ENCODE results near the gene IL17RA. TPM values are rescaled to one million over a fixed set of nuclear protein-coding genes. Genes with fewer than 3 reads are reported as not detected.

The IL17RA gene
- total RNA-seq, 4 donors from 2014 or later = 18.4 to 51.3 (median 32.9) TPM

DNA sequence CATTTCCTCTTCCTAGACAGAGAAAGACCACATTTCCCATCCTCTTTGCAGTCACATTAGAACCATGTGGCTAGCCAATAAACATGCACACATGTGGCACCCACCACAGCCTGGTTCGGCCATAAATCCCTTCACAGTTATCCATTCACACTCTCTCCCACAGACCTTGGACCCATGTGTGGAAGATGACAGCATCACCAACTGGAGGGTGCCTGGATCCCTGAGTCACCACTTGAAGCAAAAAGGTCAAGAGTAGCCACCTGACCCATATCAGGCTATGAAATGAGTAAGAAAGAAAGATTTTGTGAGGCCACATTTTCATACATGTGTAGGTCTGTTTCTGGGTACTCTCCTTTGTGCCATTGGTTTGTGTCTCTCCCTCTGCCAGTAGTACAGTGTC, 45.4 kb downstream of the IL17RA start:
- intact Hi-C loops (cut with DNase I; ENCODE audit: low total_unique reads) = no loop called here
- Histone ChIP-seq H3K4me1 (no peaks in the 10 kb centered on the region), H3K27me3 (no peaks in the 10 kb centered on the region), H3K36me3 (no peaks in the 10 kb centered on the region), H3K4me3 (no peak overlapping the region), H3K27ac (no peak overlapping the region), H3K9me3 (no peaks in the 10 kb centered on the region)
- WGBS, 2 donors (ENCODE audit: low coverage in 1 of 2) = 88% methylated on average over 1 of the region's 1 CpG; no CpG with 5 or more reads in 1 of the 2 donors
- no peak for DNase-seq
- TF ChIP-seq POLR2AphosphoS5 (IDR thresholded peaks at IDR 0.05) = no peak
- in situ Hi-C loops (cut with MboI; ENCODE audit: low pct_ligation_motif_present in 1 of 4, low pct_unique_long_range_greater_than_20kb in 1 of 4, low sequenced_read_pairs in 3 of 4) = no loop called here

GRCh38 chr22:17131686-17132085, 46.9 kb downstream of the IL17RA start:
- no peaks in the 10 kb centered on the region for H3K27me3 ChIP-seq
- in situ Hi-C loops (cut with MboI; ENCODE audit: low pct_ligation_motif_present in 1 of 4, low pct_unique_long_range_greater_than_20kb in 1 of 4, low sequenced_read_pairs in 3 of 4) (no loop called here), intact Hi-C loops (cut with DNase I; ENCODE audit: low total_unique reads) (no loop called here)
- DNase-seq = no peak
- TF ChIP-seq POLR2AphosphoS5 (IDR thresholded peaks at IDR 0.05) = no peak
- no peak for TF ChIP-seq POLR2A (IDR thresholded peaks at IDR 0.05)
- TF ChIP-seq EP300 (IDR thresholded peaks at IDR 0.05; ENCODE audit: low read depth) = no peak
- no peak for TF ChIP-seq CTCF (IDR thresholded peaks at IDR 0.05)
- no peak overlapping the region for H3K27ac ChIP-seq
- 68% methylated on average over 5 of the region's 5 CpGs; no CpG with 5 or more reads in 1 of the 2 donors for WGBS, 2 donors (ENCODE audit: low coverage in 1 of 2)
- H3K4me1 ChIP-seq = no peaks in the 10 kb centered on the region
- no peaks in the 10 kb centered on the region for H3K36me3 ChIP-seq
- no peaks in the 10 kb centered on the region for H3K9me3 ChIP-seq
- H3K4me3 ChIP-seq = no peak overlapping the region

- WGBS, 2 donors (ENCODE audit: low coverage in 1 of 2) = 48 to 80% methylated on average over 1 to 2 of the region's 2 CpGs
- Histone ChIP-seq H3K27me3 (no peaks in the 10 kb centered on the region), H3K9me3 (no peaks in the 10 kb centered on the region), H3K4me1 (no peaks in the 10 kb centered on the region), H3K27ac (no peak overlapping the region), H3K36me3 (no peaks in the 10 kb centered on the region), H3K4me3 (no peak overlapping the region)
- DNase-seq = no peak
- intact Hi-C loops (cut with DNase I; ENCODE audit: low total_unique reads) (no loop called here), in situ Hi-C loops (cut with MboI; ENCODE audit: low pct_ligation_motif_present in 1 of 4, low pct_unique_long_range_greater_than_20kb in 1 of 4, low sequenced_read_pairs in 3 of 4) (no loop called here)
- TF ChIP-seq POLR2A (IDR thresholded peaks at IDR 0.05) (no peak), POLR2AphosphoS5 (IDR thresholded peaks at IDR 0.05) (no peak)
Observed at GRCh38 chr22:17132112-17132511, 47.3 kb downstream of the IL17RA start.

GRCh38 chr22:17133137-17133536, 48.3 kb downstream of the IL17RA start:
- TF ChIP-seq POLR2AphosphoS5 (IDR thresholded peaks at IDR 0.05) (no peak), CTCF (IDR thresholded peaks at IDR 0.05) (no peak), POLR2A (IDR thresholded peaks at IDR 0.05) (no peak), EP300 (IDR thresholded peaks at IDR 0.05; ENCODE audit: low read depth) (no peak)
- 96% methylated on average over 7 of the region's 7 CpGs; no CpG with 5 or more reads in 1 of the 2 donors for whole genome bisulfite sequencing, 2 donors (ENCODE audit: low coverage in 1 of 2)
- DNase-seq = no peak
- H3K4me3 ChIP-seq = no peak overlapping the region
- no peaks in the 10 kb centered on the region for H3K27me3 ChIP-seq
- intact Hi-C loops (cut with DNase I; ENCODE audit: low total_unique reads) = no loop called here
- in situ Hi-C loops (cut with MboI; ENCODE audit: low pct_ligation_motif_present in 1 of 4, low pct_unique_long_range_greater_than_20kb in 1 of 4, low sequenced_read_pairs in 3 of 4) = no loop called here
- no peaks in the 10 kb centered on the region for H3K9me3 ChIP-seq
- H3K27ac ChIP-seq = no peak overlapping the region
- peaks cover 0 to 5% (median 0%) of the 10 kb centered on the region in 4 donors for H3K36me3 ChIP-seq
- no peaks in the 10 kb centered on the region for H3K4me1 ChIP-seq

DNA sequence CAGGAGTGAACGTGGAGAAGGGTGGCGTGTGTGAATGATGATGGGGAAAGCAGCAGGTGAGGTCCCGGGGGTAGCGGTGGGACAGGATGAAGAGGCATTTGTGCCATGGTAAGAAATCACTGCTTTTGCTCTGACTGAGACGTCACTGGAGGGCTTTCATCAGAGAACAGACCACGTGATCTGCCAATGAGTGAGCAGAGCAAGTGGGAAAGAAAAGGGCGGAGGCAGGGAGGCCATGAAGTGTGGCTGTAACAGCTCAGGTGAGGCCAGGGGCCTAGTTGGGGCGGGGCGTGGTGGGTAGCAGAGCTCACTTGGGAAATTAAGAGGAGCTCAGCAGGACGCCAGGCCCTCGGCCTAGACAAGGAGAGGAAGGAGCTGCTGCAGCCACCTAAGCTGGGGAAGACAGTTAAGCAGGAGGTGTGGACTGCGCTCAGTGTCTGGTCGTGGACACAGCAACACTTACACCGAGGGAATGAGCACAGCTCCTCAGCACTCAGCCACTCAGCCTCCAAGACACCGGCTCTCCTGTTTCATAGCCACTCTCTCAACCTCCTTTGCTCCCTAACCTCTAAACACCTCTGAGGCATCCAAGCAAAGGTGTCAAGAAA, 50.5 kb downstream of the IL17RA start:
- no peak for TF ChIP-seq EP300 (IDR thresholded peaks at IDR 0.05; ENCODE audit: low read depth)
- TF ChIP-seq POLR2A (IDR thresholded peaks at IDR 0.05) = no peak
- TF ChIP-seq CTCF (IDR thresholded peaks at IDR 0.05) = no peak
- TF ChIP-seq POLR2AphosphoS5 (IDR thresholded peaks at IDR 0.05) = no peak
- H3K4me1 ChIP-seq = no peaks in the 10 kb centered on the region
- H3K4me3 ChIP-seq = no peak overlapping the region
- peaks cover 0 to 5% (median 0%) of the 10 kb centered on the region in 4 donors for H3K36me3 ChIP-seq
- H3K27me3 ChIP-seq = no peaks in the 10 kb centered on the region
- H3K9me3 ChIP-seq = no peaks in the 10 kb centered on the region
- DNase-seq = no peak
- H3K27ac ChIP-seq = no peak overlapping the region
- in situ Hi-C loops (cut with MboI; ENCODE audit: low pct_ligation_motif_present in 1 of 4, low pct_unique_long_range_greater_than_20kb in 1 of 4, low sequenced_read_pairs in 3 of 4) = no loop called here
- intact Hi-C loops (cut with DNase I; ENCODE audit: low total_unique reads) = no loop called here
- WGBS, 2 donors (ENCODE audit: low coverage in 1 of 2) = 74 to 94% methylated on average over 7 to 15 of the region's 15 CpGs
